Esophagus squamous epithelium (tissue), 4 donors: ENCODE results near the gene PTPRN2.

Source experiments
- POLR2A ChIP-seq, 4 donors: fragments of 450-650 bp; IDR thresholded peaks; one replicate each; pipeline ENCODE4 v1.6.1; 2017; ENCODE audit warnings: antibody characterized with exemption in 4 of 4, mild to moderate bottlenecking in 4 of 4, moderate library complexity in 3 of 4
- TF ChIP-seq, protein P1 (sequence below), 6 experiments: fragments of 450-650 bp in 4 of 6; fragments of 200-600 bp in 2 of 6; sonication (generic) in 2 of 6; IDR thresholded peaks; one replicate each; pipeline ENCODE4 v1.5.1; 2016 to 2019; ENCODE audit warnings: antibody characterized with exemption in 6 of 6, mild to moderate bottlenecking in 4 of 6, moderate library complexity in 4 of 6

DNA sequence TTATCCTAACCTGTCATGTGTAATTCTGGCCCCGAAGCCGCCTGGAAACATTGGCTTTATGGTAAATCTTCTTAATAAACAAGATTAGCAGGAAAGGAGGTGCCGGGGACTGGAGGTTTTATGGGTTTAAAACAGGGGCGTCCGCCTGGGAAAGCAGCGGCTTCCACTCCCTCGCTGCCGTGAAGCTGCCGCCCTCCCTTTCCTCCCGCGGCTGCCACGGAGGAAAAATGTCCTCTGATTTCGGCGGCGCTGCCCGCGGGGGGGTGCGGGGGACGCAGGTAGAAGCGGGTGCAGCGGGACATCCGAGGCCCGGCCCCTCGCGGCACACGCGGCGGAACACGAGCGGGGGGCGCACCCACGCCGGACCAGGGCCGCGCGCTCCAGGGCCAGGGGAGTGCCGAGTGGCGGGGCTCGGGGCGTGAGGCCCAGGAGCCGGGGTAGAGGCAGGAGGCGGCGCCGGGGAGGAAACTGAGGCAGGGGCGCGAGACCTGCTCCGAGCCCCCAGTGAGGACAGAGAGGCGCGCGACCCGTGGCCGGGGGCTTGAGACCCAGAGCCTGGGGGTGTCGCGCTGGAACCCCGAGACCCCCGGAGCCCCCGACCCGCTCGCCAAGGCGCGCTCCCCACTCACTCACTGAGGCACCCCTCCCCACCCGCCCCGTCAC, 993 bp downstream of the PTPRN2 start:
- TF ChIP-seq, protein P1, sequence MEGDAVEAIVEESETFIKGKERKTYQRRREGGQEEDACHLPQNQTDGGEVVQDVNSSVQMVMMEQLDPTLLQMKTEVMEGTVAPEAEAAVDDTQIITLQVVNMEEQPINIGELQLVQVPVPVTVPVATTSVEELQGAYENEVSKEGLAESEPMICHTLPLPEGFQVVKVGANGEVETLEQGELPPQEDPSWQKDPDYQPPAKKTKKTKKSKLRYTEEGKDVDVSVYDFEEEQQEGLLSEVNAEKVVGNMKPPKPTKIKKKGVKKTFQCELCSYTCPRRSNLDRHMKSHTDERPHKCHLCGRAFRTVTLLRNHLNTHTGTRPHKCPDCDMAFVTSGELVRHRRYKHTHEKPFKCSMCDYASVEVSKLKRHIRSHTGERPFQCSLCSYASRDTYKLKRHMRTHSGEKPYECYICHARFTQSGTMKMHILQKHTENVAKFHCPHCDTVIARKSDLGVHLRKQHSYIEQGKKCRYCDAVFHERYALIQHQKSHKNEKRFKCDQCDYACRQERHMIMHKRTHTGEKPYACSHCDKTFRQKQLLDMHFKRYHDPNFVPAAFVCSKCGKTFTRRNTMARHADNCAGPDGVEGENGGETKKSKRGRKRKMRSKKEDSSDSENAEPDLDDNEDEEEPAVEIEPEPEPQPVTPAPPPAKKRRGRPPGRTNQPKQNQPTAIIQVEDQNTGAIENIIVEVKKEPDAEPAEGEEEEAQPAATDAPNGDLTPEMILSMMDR (IDR thresholded peaks at IDR 0.05) = no peak
- no peak for TF ChIP-seq POLR2A (IDR thresholded peaks at IDR 0.05)
